Measurements from ENCODE around the gene RPL3. TPM values are rescaled to one million over a fixed set of nuclear protein-coding genes. Genes with fewer than 3 reads are reported as not detected.

Gene RPL3
- total and polyA plus RNA-seq, 9 donors = 1,838 to 3,798 (median 3,309) TPM

GRCh38 chr22:39302431-39302960 lies 16.9 kb downstream of the RPL3 start:
- DNase-seq = no peak
- WGBS (ENCODE audit: insufficient coverage) = 94% methylated on average over 1 of the region's 2 CpGs
- H3K4me1 ChIP-seq (ENCODE audit: control insufficient read depth, insufficient read depth, low read length) = peaks cover 36% of the 10 kb centered on the region
- no peak overlapping the region for H3K27ac ChIP-seq (ENCODE audit: low read length)
- peaks cover 2% of the 10 kb centered on the region for H3K9me3 ChIP-seq (replicated peaks; ENCODE audit: control insufficient read depth, low read depth, low read length)
- H3K27me3 ChIP-seq (ENCODE audit: control insufficient read depth, insufficient read depth, low read length) = no peaks in the 10 kb centered on the region
- no peaks in the 10 kb centered on the region for H3K36me3 ChIP-seq (ENCODE audit: control insufficient read depth, insufficient read depth, low read length)
- no peak overlapping the region for H3K4me3 ChIP-seq (ENCODE audit: low read length)

DNA sequence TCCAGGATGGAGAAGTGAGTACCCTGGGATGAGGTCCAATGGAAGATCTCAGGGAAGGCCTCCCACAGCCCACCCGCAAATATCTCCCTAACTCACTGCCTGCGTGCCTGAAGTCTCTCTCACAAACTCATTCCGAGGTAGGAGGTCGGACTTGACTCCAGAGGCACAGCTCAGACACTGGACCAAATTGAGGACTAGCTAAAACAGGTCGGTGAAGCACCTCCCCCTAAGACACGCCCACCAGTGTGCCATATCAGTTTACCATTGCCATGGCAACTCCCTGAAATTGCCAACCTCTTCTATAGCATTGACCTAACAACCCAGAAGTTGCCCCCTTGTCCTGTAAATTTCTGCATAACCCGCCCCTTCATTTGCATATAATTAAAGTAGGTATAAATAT lies 17.5 kb downstream of the RPL3 start:
- peaks cover 38% of the 10 kb centered on the region for H3K4me1 ChIP-seq (ENCODE audit: control insufficient read depth, insufficient read depth, low read length)
- WGBS (ENCODE audit: insufficient coverage) = 49% methylated on average over 6 of the region's 7 CpGs
- no peaks in the 10 kb centered on the region for H3K27me3 ChIP-seq (ENCODE audit: control insufficient read depth, insufficient read depth, low read length)

DNA sequence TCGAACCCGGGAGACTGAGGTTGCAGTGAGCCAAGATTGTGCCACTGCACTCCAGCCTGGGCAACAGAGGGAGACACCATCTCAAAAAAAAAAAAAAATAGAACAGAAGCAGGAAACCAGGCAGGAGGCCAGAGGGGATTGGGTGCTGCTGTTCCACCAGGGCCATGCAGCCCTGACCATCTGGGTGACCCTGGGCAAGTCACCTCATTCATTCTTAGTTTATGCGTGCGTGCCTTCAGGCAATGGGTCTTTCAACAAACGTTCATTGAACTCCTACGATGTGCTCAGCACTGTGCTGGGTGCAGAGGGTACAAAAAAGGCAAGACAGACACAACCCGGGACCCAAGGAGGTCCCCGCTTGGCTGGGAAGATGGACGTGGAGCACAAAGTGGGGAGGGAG lies 18.3 kb downstream of the RPL3 start:
- DNase-seq = no peak
- peaks cover 2% of the 10 kb centered on the region for H3K9me3 ChIP-seq (replicated peaks; ENCODE audit: control insufficient read depth, low read depth, low read length)
- peaks cover 43% of the 10 kb centered on the region for H3K4me1 ChIP-seq (ENCODE audit: control insufficient read depth, insufficient read depth, low read length)
- H3K27me3 ChIP-seq (ENCODE audit: control insufficient read depth, insufficient read depth, low read length) = no peaks in the 10 kb centered on the region
- H3K27ac ChIP-seq (ENCODE audit: low read length) = no peak overlapping the region
- no peak overlapping the region for H3K4me3 ChIP-seq (ENCODE audit: low read length)
- no peaks in the 10 kb centered on the region for H3K36me3 ChIP-seq (ENCODE audit: control insufficient read depth, insufficient read depth, low read length)
- 86% methylated on average over 7 of the region's 9 CpGs for WGBS (ENCODE audit: insufficient coverage)

More for the DNA sequence above, 17.5 kb downstream of the RPL3 start:
- Histone ChIP-seq H3K36me3 (ENCODE audit: control insufficient read depth, insufficient read depth, low read length) (no peaks in the 10 kb centered on the region), H3K27ac (ENCODE audit: low read length) (no peak overlapping the region), H3K9me3 (replicated peaks; ENCODE audit: control insufficient read depth, low read depth, low read length) (peaks cover 2% of the 10 kb centered on the region), H3K4me3 (ENCODE audit: low read length) (no peak overlapping the region)
- no peak for DNase-seq

- no peaks in the 10 kb centered on the region for H3K36me3 ChIP-seq (ENCODE audit: control insufficient read depth, insufficient read depth, low read length)
- H3K4me3 ChIP-seq (ENCODE audit: low read length) = no peak overlapping the region
- peaks cover 43% of the 10 kb centered on the region for H3K4me1 ChIP-seq (ENCODE audit: control insufficient read depth, insufficient read depth, low read length)
- H3K27me3 ChIP-seq (ENCODE audit: control insufficient read depth, insufficient read depth, low read length) = no peaks in the 10 kb centered on the region
- H3K9me3 ChIP-seq (replicated peaks; ENCODE audit: control insufficient read depth, low read depth, low read length) = peaks cover 2% of the 10 kb centered on the region
- peak overlapping the region; percentile 67 for H3K27ac ChIP-seq (ENCODE audit: low read length)
- WGBS (ENCODE audit: insufficient coverage) = 10% methylated on average over 18 of the region's 19 CpGs
- peak; percentile 84 for DNase-seq
Observed at GRCh38 chr22:39300186-39300830, 19.1 kb downstream of the RPL3 start.

DNA sequence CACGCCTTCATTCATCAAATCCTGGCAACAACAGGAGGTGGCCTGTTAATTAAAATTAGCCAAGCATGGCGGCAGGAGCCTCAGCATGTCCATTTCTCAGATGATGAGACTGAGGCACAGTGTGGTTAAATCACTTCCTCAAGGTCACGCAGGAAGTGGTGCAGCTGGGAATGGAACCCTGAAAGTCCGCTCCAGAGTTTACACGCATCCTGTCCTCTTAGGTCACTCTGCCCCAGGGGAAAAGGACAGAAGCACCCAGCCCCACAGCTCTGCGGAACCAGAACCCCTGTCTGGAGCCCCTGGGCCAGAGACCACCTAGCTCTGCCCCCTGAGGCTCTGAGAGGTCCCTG lies 19.6 kb downstream of the RPL3 start:
- peak overlapping the region; percentile 60 for H3K27ac ChIP-seq (ENCODE audit: low read length)
- DNase-seq = peak; percentile 72
- no peak overlapping the region for H3K4me3 ChIP-seq (ENCODE audit: low read length)
- H3K27me3 ChIP-seq (ENCODE audit: control insufficient read depth, insufficient read depth, low read length) = no peaks in the 10 kb centered on the region
- 57% methylated on average over 5 of the region's 6 CpGs for WGBS (ENCODE audit: insufficient coverage)
- no peaks in the 10 kb centered on the region for H3K36me3 ChIP-seq (ENCODE audit: control insufficient read depth, insufficient read depth, low read length)
- peaks cover 2% of the 10 kb centered on the region for H3K9me3 ChIP-seq (replicated peaks; ENCODE audit: control insufficient read depth, low read depth, low read length)
- H3K4me1 ChIP-seq (ENCODE audit: control insufficient read depth, insufficient read depth, low read length) = peaks cover 43% of the 10 kb centered on the region

- peak overlapping the region; percentile 73 for H3K27ac ChIP-seq (ENCODE audit: low read length)
- no peak for DNase-seq
- WGBS (ENCODE audit: insufficient coverage) = 42% methylated on average over 14 of the region's 18 CpGs
- peaks cover 43% of the 10 kb centered on the region for H3K4me1 ChIP-seq (ENCODE audit: control insufficient read depth, insufficient read depth, low read length)
- H3K36me3 ChIP-seq (ENCODE audit: control insufficient read depth, insufficient read depth, low read length) = no peaks in the 10 kb centered on the region
- H3K9me3 ChIP-seq (replicated peaks; ENCODE audit: control insufficient read depth, low read depth, low read length) = peaks cover 2% of the 10 kb centered on the region
- H3K4me3 ChIP-seq (ENCODE audit: low read length) = no peak overlapping the region
- H3K27me3 ChIP-seq (ENCODE audit: control insufficient read depth, insufficient read depth, low read length) = no peaks in the 10 kb centered on the region
Observed at GRCh38 chr22:39298241-39298987, 21.0 kb downstream of the RPL3 start.

DNA sequence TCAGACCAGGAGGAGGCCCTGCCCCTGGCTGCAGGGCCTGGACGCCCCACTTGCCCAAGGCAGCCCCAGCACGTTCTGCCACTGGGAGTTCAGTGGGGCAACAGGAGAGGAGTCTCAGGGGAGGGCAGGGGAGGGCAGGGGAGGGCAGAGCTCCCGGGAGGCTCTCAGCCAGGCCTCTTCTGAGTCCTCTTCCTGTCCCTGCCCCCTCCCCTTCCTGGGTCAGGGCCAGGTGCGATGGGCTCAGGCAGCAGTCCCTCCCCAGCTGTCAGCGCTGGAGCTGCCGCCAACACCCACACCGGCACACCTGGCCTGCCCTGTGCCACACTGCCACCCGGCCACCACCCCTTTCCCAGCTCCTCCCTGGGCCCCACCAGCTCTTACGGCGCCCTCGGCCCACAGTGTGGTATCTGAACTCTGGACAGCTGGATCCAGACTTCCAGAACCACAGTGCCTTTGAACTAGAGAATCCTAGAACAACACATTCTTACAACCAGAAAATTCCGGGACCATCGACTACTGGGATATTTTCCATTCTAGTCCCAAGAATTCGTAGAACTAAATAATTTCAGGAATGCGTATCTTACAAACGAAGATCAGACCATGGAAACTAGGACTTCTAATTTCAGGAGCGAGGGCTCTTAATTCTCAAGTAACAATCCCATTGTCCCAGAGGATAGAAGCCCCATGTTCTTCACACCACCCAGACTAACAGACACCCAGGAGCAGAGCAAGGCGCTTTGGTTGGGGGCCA lies 21.8 kb downstream of the RPL3 start:
- no peaks in the 10 kb centered on the region for H3K36me3 ChIP-seq (ENCODE audit: control insufficient read depth, insufficient read depth, low read length)
- peaks cover 47% of the 10 kb centered on the region for H3K4me1 ChIP-seq (ENCODE audit: control insufficient read depth, insufficient read depth, low read length)
- DNase-seq = no peak
- H3K27me3 ChIP-seq (ENCODE audit: control insufficient read depth, insufficient read depth, low read length) = no peaks in the 10 kb centered on the region
- peak overlapping the region; percentile 73 for H3K27ac ChIP-seq (ENCODE audit: low read length)
- 39% methylated on average over 11 of the region's 18 CpGs for WGBS (ENCODE audit: insufficient coverage)
- peaks cover 2% of the 10 kb centered on the region for H3K9me3 ChIP-seq (replicated peaks; ENCODE audit: control insufficient read depth, low read depth, low read length)
- H3K4me3 ChIP-seq (ENCODE audit: low read length) = no peak overlapping the region

- no peaks in the 10 kb centered on the region for H3K27me3 ChIP-seq (ENCODE audit: control insufficient read depth, insufficient read depth, low read length)
- no peak for DNase-seq
- peaks cover 53% of the 10 kb centered on the region for H3K4me1 ChIP-seq (ENCODE audit: control insufficient read depth, insufficient read depth, low read length)
- H3K36me3 ChIP-seq (ENCODE audit: control insufficient read depth, insufficient read depth, low read length) = no peaks in the 10 kb centered on the region
- no peak overlapping the region for H3K27ac ChIP-seq (ENCODE audit: low read length)
- 60% methylated on average over 17 of the region's 19 CpGs for WGBS (ENCODE audit: insufficient coverage)
- no peaks in the 10 kb centered on the region for H3K9me3 ChIP-seq (replicated peaks; ENCODE audit: control insufficient read depth, low read depth, low read length)
- no peak overlapping the region for H3K4me3 ChIP-seq (ENCODE audit: low read length)
Observed at GRCh38 chr22:39296981-39297489, 22.4 kb downstream of the RPL3 start.

DNA sequence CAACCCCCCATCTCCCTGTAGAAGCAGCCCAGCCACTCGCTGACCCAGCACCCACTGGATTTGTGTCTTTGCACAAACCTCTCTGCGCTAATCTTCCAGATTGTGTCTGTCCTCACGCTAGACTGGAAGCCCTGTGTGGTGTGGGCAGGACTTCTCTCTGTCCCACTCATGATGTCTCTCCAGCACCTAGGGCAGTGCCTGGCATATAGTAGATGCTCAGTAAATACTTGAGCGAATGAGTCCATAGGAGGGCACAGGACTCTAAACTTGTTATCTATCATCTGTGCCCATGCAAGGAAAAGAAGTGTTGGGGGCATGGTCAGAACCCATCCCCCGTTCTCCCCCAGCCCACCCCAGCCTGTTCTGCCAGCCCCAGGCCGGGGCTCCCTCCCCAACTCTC lies 22.9 kb downstream of the RPL3 start:
- WGBS (ENCODE audit: insufficient coverage) = 60% methylated on average over 2 of the region's 6 CpGs
- Histone ChIP-seq H3K27ac (ENCODE audit: low read length) (no peak overlapping the region), H3K4me3 (ENCODE audit: low read length) (no peak overlapping the region), H3K4me1 (ENCODE audit: control insufficient read depth, insufficient read depth, low read length) (peaks cover 58% of the 10 kb centered on the region), H3K36me3 (ENCODE audit: control insufficient read depth, insufficient read depth, low read length) (no peaks in the 10 kb centered on the region), H3K9me3 (replicated peaks; ENCODE audit: control insufficient read depth, low read depth, low read length) (no peaks in the 10 kb centered on the region), H3K27me3 (ENCODE audit: control insufficient read depth, insufficient read depth, low read length) (no peaks in the 10 kb centered on the region)
- no peak for DNase-seq

Data from muscle of leg (tissue), 11 donors.